ENCODE data around the gene ATXN2.

- TF ChIP-seq GATA2 (IDR thresholded peaks at IDR 0.05; ENCODE audit: low read depth, low read length) (no peak), GATA3 (IDR thresholded peaks at IDR 0.05; ENCODE audit: low read depth, low read length) (no peak)
Observed at GRCh38 chr12:111596985-111597830, 1.9 kb downstream of the ATXN2 start.
